GM19099 (cell line): ENCODE measurements around the gene PIK3CA.

ENCODE experiments used
- POLR2A ChIP-seq: IDR thresholded peaks from 3 replicates; pipeline ENCODE4 v1.6.1; 2011; ENCODE audit warnings: low read depth; ENCODE audit not compliant: insufficient read length; ENCODE audit errors: extremely low read depth

PIK3CA gene

DNA sequence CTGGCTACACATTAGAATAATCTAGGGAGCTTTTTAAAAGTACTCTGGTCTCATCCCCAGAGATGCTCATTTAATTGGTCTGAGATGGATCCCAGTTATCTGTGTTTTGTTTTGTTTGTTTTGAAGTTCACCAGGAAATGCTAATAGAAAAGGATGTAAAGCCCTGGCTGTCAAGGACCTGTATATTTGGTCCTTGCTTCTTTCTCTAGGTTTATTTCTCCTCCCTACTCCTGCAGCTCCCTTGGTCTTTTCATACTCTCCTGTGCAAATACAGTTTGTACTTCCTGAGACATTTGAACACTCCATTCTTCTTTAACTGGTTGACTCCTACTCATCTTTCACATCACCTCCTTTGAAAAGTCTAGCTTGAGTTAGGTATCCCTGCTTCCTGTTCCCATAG, 3.3 kb downstream of the PIK3CA start:
- TF ChIP-seq POLR2A, result no peak

DNA sequence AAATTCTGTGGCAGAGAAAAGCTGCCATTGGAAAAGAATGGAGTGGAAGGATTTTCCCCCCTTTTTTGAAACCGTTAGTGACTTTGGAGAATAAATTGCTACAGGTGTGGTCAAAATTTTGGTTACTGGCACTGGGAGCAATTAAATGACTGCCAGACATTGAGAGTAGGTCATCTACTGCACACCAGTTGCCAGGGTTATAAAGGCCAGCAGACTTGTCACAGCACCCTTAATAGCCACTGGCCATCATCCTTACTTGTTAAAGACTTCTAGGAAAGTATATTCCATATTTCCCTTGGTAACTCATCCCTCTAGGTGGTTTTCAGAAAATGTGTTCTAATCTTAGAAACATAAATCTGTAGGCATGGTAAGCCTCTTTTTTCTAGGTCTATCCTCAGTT, 8.0 kb downstream of the PIK3CA start:
- TF ChIP-seq POLR2A, result no peak

DNA sequence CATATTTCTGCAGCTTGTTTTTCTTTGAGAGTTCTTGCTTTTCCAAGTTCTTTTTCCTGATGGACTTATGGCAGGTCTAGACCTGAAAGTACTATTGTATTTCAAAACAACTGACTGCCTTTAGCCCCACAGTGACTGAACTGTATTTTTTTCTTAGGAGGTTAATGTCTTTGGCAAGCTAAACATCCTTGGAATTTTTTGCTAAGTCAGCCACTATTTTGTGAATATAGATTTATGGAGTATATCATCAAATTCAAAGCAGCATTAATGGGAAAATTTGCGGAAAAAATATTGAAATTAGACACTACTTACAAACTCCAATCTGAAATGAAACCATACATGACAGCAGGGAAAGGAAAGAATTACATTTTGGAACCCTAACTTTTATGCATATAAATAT, 8.6 kb downstream of the PIK3CA start:
- TF ChIP-seq POLR2A, result no peak

DNA sequence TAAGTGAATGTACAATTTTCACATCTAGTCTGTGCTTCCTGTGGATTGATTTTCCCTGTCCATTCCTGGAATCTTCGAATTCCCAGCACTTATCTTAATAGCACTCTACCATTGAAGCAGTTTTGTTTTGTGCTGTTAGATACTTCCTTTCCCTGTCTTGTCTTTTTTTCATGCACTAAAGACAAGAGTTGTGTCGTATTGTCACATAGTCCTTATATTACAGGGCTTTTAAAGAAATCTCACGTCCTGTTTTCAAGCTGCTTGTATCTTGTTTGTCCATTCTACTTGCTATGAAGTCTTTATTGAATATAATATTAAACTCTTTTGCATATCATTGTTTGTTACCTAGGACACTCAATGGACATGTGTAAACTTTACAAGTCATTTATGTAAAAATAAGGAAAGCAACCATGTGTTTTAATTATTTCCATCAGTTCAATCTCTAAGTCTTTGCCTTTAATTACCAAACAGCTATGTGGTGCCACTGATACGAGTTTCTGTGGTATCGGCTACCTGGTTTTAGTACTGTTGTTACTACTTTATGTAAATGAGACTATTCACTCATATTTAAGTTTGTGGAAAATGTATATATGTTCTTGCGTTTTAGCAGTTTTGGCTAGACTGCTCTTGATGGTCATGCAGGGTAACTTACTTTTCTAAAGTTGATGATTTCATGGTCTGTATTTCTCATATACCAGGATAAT, 10.3 kb downstream of the PIK3CA start:
- no peak for TF ChIP-seq POLR2A

DNA sequence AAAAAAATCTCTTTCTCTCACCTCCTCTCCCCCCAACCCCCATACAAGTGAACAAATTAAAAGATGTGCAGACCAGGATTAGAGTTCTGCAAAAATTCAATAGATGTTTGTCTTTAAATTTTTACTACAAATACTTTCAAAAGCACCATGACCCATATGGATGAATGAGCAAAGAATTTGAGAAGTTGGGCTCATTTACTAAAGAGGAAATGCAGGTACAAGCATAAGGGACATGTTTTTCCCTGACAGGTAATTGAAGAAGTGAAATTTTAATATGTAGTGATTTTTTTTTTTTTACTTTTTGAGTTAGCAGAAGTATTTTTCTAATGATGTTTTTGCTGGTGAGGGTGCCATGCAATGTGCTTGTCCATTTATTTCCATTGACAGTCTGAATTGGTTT, 15.3 kb downstream of the PIK3CA start:
- no peak for TF ChIP-seq POLR2A

DNA sequence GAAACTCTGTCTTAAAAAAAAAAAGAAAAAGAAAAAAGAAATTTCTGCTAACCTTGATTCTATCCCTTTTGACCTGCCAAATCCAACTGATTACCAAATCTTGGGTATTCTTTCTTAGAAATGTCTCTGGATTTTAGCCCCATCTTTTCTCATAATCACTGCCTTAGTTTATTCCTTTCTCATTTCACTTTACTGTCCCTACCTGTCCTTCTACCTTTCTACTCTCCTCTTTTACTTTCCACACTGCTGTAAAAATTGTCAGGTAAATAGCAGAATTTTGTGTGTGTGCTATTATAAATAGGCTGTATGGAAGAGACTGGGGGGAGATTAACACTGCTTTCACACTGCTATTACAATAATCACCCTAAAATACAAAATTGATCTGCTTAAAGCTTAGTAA, 16.7 kb downstream of the PIK3CA start:
- TF ChIP-seq POLR2A, result no peak

DNA sequence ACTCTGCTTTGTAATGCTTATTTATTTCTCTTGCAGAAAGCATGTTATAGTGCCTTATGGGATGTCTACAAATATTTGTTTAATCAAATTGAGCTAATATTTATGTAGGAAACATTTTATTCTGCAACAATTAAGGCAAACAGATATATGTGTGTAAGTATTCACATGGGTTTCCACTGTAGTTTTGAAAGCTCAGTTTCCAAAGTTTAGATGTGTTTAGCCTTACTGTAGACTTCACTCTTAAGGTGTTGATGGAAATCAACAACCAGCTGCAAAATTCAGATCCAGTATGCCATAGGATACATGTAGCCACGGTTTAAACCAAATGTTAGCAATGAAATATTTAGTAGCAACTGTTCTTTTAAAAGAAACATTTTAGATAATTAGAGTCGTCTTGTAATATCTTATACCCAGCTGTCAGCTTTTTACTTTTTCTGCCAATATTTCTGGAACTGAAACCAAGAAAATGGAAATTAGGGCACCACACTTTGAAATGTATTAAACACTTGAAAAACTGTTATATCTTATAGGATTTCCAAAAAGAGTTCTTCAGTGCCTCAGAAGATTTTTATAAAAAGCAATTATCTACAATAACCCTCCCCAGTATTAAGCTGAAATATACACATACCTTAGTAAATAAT, 18.5 kb downstream of the PIK3CA start:
- no peak for TF ChIP-seq POLR2A

DNA sequence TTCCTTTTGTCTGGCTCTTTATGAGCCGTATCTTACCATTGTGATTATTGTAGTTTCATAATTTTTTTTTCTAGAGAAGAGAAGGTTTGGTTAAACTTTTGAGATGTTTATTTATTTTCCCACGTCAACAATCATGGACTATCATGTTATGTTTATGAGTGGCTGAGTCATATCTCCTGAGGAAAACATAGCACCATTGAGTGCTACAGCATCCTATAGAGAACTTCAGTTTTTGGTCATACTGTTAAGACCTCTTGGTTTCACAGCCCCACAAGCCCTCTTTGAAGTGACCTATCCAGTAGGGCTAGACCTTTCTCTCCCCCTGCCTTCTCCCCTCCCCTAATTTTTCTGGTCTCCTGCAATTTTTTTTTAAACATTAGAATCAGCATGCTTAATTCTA, 20.8 kb downstream of the PIK3CA start:
- TF ChIP-seq POLR2A, result no peak

DNA sequence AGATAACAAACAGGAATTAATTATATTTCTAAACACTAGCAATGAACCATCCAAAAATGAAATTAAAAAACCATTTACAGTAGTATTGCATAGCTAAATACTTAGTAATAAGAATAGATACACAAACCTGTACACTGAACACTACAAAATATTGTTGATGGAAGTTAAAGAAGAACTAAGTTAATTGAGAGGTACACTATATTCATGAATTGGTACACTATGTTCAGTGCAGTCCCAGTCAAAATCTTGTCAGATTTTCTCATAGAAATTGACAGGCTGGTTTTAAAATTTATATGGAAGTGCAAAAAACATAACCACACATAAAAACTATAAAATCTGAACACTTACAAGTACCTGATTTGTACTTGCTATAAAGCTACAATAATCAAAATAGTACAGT, 24.4 kb downstream of the PIK3CA start:
- no peak for TF ChIP-seq POLR2A

DNA sequence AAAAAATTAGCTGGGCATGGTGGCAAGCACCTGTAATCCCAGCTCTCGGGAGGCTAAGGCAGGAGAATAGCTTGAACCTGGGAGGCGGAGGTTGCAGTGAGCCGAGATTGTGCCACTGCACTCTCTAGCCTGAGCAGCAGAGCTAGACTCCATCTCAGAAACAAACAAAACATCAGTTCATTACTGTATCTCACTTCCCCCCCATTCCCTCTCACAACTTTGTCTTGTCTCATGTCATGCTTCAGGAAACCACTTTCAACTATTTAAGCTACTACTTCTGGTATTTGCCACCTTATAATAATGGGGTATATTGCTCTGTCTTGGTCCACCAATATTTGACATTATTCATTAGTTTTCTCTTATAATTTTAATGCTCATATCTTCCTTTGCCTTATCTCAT, 26.2 kb downstream of the PIK3CA start:
- no peak for TF ChIP-seq POLR2A

DNA sequence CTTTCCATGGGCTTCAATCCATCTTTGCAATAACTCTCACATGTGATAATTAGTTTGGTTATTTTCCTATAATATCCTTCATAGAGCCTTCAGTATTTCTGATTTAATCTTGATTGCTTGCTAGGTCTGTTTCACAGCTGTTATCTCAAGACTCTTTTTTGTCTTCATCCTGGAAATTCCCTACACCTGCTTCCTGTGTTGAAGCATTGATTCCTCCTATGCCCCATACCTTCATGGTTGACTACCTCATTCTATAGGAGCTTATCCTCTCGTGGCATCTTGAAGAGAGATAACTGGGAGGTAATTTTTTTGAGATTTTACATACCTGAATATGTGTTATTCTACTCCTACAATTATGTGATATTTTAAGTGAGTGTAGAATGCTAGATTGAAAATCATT, 26.7 kb downstream of the PIK3CA start:
- no peak for TF ChIP-seq POLR2A

DNA sequence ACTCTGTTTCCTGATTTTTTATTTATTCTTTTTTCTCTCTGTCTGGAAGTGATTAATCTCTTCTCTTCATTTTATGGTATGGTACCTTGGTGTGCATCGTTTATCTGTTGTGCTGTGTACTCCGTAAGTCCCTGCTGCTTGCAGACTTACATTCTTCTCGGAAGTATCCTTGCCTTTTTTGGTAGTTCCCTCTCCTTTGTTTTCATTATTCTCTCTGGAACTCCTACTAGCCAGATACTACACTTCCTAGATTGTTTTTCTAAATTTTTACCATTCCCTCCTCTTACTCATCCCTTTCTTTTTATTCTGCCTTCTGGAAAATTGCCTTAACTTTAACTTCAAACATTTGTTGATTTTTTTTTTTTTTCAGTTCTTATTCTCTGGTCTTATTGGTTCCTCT, 27.2 kb downstream of the PIK3CA start:
- TF ChIP-seq POLR2A, result no peak

DNA sequence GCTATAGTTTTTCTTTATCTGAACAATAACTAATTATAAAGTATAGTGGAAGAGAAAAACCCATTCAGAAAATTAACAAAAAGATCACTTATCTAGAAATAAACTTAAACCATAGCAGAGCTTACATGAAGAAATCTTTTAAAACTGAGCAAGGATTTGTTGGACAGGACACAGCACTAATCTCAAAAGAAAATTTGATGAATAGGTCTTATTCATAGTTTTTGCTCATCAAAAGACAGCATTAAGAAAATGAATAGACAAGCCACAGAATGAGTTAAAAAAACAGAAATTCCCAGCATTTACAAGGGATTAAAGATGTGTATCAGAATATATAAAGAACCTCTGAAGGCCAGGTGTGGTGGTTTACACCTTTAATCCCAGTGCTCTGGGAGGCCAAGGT, 29.5 kb downstream of the PIK3CA start:
- no peak for TF ChIP-seq POLR2A

DNA sequence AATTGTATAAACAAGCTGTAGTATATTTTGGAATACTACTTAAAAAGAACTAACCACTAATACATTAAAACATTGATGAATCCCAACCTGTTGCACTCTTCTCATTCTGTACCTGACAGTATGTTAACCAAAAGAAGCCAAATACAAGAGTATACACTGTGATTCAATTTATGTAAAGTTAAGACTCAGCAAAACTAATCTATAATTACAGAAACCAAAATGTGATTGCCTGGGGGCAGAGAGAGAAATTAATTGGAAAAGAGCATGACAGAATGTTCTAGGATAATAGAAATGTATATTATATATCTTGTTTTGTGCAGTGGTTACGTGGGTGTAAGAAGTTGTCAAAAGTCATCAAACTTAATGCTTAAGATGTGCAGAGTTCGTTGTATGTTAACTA, 31.1 kb downstream of the PIK3CA start:
- TF ChIP-seq POLR2A, result no peak

DNA sequence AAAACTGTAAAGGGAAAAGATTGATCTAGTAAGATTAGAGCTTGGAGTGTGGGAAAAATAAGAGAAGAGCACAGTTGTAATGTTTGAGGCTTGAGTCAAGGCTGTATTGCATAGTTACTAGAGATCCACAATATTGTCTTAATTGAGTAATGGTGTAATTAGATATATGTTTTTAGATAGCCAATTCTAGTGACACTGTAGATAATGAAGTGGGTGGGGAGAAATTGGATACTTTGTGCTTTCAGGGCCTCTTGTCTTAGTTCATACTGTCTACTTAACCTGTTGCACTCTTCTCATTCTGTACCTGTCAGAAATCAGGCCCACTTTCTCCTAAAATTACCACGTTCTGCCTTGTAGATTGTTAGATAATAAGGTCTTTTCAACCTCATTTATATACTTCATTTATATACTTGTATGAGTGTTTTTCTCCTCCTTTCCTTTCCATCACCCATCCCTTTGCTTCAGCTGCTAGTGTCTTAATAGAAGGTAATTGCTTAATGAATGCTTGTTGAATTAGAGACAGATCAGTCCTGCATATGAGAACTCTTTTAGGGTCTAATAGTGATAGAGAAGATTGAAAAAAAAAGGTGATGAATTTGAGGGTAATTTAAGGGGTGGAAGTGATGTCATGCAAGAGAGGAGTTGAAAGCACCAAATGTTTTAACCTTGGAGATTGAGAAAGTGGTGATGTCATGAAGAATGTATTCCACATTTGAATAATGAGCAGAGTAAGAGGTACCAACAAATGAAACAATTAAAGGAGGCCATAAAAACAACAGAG, 32.0 kb downstream of the PIK3CA start:
- TF ChIP-seq POLR2A, result no peak

DNA sequence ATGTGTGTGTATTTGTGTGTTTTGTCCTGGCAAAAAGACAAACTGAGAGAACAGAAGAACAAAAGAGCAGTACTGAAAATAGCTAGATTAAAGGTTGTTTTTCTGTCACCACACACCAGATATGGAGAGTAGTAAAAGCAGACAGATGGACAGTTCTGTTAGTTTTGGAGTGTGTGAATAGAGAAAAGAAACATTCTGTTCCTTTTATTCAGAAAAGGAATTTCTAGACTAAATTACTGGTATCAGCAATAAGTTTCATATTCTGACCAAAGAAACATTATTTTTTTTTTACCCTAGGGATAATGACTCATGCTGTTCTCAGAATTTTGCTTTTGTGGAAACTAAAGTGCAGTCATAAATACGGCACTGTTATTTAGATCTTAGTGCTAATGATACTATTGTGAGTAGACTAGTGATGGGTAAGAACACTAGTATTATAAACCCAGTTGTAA, 32.9 kb downstream of the PIK3CA start:
- TF ChIP-seq POLR2A, result no peak
